Gastrocnemius medialis (tissue), 4 donors: ENCODE results near the gene ZBTB12. TPM values are rescaled to one million over a fixed set of nuclear protein-coding genes. Genes with fewer than 3 reads are reported as not detected.
"Not testable (repeated sequence)": the region's sequence is repeated elsewhere in the genome, so short reads cannot be mapped to it uniquely, and the experiment has no call there.

Experiments
- ATAC-seq, 2 donors: fragments of 150-250 bp; one replicate each; pipeline ENCODE4 v1.9.1; 2016
- DNase-seq, 2 donors: peaks; one replicate each; pipeline ENCODE4 v3.0.0-alpha.2; 2019
- H3K27ac ChIP-seq, 4 donors: fragments of 200-600 bp; sonication (generic); 1 replicate in 1 of 4; 2 replicates in 3 of 4; pipeline ENCODE4 v1.5.1; 2016 to 2018; ENCODE audit warnings: mild to moderate bottlenecking in 2 of 4, moderate library complexity in 1 of 4
- H3K27me3 ChIP-seq, 3 donors: fragments of 200-600 bp; sonication (generic) in 2 of 3; 1 replicate in 1 of 3; 2 replicates in 2 of 3; pipeline versions ENCODE4 v1.5.1 to v1.6.0; 2016 to 2019; ENCODE audit warnings: mild to moderate bottlenecking in 1 of 3, moderate library complexity in 1 of 3
- H3K36me3 ChIP-seq, 2 donors: fragments of 200-600 bp; sonication (generic) in 1 of 2; one replicate each; pipeline ENCODE4 v1.5.1; 2017 to 2018
- H3K4me1 ChIP-seq, 2 donors: fragments of 200-600 bp; sonication (generic) in 1 of 2; one replicate each; pipeline ENCODE4 v1.5.1; 2016 to 2017; ENCODE audit warnings: mild to moderate bottlenecking in 2 of 2
- H3K4me3 ChIP-seq, 4 donors: fragments of 200-600 bp; sonication (generic) in 3 of 4; 1 replicate in 1 of 4; 2 replicates in 3 of 4; pipeline ENCODE4 v1.5.1; 2016 to 2019; ENCODE audit warnings: mild to moderate bottlenecking in 2 of 4
- H3K9me3 ChIP-seq, 3 donors: fragments of 200-600 bp; sonication (generic) in 2 of 3; 1 replicate in 1 of 3; 2 replicates in 2 of 3; pipeline ENCODE4 v1.5.1; 2016 to 2019
- CTCF ChIP-seq, 5 experiments: fragments of 450-650 bp in 3 of 5; fragments of 200-600 bp in 2 of 5; sonication (generic) in 2 of 5; IDR thresholded peaks in 4 of 5; conservative IDR thresholded peaks in 1 of 5; 1 replicate in 4 of 5; 2 replicates in 1 of 5; pipeline ENCODE4 v1.5.1; 2016 to 2019; ENCODE audit warnings: antibody characterized with exemption in 5 of 5, mild to moderate bottlenecking in 3 of 5, moderate library complexity in 3 of 5
- POLR2A ChIP-seq, 2 donors: fragments of 450-650 bp; IDR thresholded peaks; one replicate each; pipeline ENCODE4 v1.6.1; 2017; ENCODE audit warnings: antibody characterized with exemption in 2 of 2, mild to moderate bottlenecking in 2 of 2, moderate library complexity in 2 of 2
- in situ Hi-C, 4 donors: fragments of 200-750 bp; cut with MboI; loops; one replicate each; pipeline versions ENCODE4 v1.15.0 to v1.8.0; 2017; ENCODE audit warnings: low sequenced_read_pairs in 4 of 4
- intact Hi-C: fragments of 100-400 bp; cut with DNase I; formaldehyde crosslinking; loops from one replicate; pipeline ENCODE4 v1.15.1; 2023; ENCODE audit warnings: low total_unique reads
- total RNA-seq, 4 donors: library from RNA; depleted of rRNA; stranded (reverse); fragments of >200 nt; gene quantifications; one replicate each; pipeline versions ENCODE4 v1.1.0 to v1.2.3, GENCODE V29; 2016

The ZBTB12 gene
- total RNA-seq, 4 donors from 2014 or later = 0.26 TPM; not detected in 3

GRCh38 chr6:31908791-31909190, 6.9 kb upstream of the ZBTB12 start:
- no peak for ATAC-seq
- no peaks in the 10 kb centered on the region for H3K9me3 ChIP-seq
- H3K27ac ChIP-seq = no peak overlapping the region
- TF ChIP-seq POLR2A (IDR thresholded peaks at IDR 0.05) (no peak), CTCF (IDR thresholded peaks at IDR 0.05 in 4 of 5, conservative IDR thresholded peaks at IDR 0.05 in 1 of 5) (no peak)
- H3K36me3 ChIP-seq = no peaks in the 10 kb centered on the region
- no peaks in the 10 kb centered on the region for H3K27me3 ChIP-seq
- no peaks in the 10 kb centered on the region for H3K4me1 ChIP-seq
- DNase-seq = no peak
- intact Hi-C loops = no loop called here
- in situ Hi-C loops = loop anchor here in 2 of 4 donors (10.0 kb wide), 1 partner anchor 46 kb away; the partner anchor contains the start of genes NELFE (in 2 of the 2) and SKIC2 (in 2 of the 2)
- no peak overlapping the region for H3K4me3 ChIP-seq

- H3K27me3 ChIP-seq, H3K27ac ChIP-seq, DNase-seq, H3K4me3 ChIP-seq, H3K9me3 ChIP-seq, intact Hi-C loops, ATAC-seq, H3K4me1 ChIP-seq, H3K36me3 ChIP-seq: not testable (repeated sequence)
- in situ Hi-C loops = loop anchor here in 2 of 4 donors (10.0 kb wide), 1 partner anchor 47 kb away; the partner anchor contains the start of genes NELFE (in 2 of the 2) and SKIC2 (in 2 of the 2)
Observed at GRCh38 chr6:31908255-31908654, 6.4 kb upstream of the ZBTB12 start.

- H3K4me3 ChIP-seq = no peak overlapping the region
- TF ChIP-seq POLR2A (IDR thresholded peaks at IDR 0.05) = no peak
- no peak for TF ChIP-seq CTCF (IDR thresholded peaks at IDR 0.05 in 4 of 5, conservative IDR thresholded peaks at IDR 0.05 in 1 of 5)
- no peak overlapping the region for H3K27ac ChIP-seq
- ATAC-seq (no peak), DNase-seq (no peak)
- H3K4me1 ChIP-seq = peaks cover 7% of the 10 kb centered on the region in 2 donors
- no peaks in the 10 kb centered on the region for H3K9me3 ChIP-seq
- H3K27me3 ChIP-seq = no peaks in the 10 kb centered on the region
- intact Hi-C loops (no loop called here), in situ Hi-C loops (loop anchor here in 2 of 4 donors (10.0 kb wide), 1 partner anchor 48 kb away; the partner anchor contains the start of genes NELFE (in 2 of the 2) and SKIC2 (in 2 of the 2))
- no peaks in the 10 kb centered on the region for H3K36me3 ChIP-seq
Observed at GRCh38 chr6:31907158-31907813, 5.4 kb upstream of the ZBTB12 start.

GRCh38 chr6:31906727-31907126, 4.8 kb upstream of the ZBTB12 start:
- H3K27me3 ChIP-seq, ATAC-seq, DNase-seq, H3K36me3 ChIP-seq, H3K4me1 ChIP-seq, intact Hi-C loops, H3K4me3 ChIP-seq, H3K27ac ChIP-seq, H3K9me3 ChIP-seq: not testable (repeated sequence)
- in situ Hi-C loops = loop anchor here in 2 of 4 donors (10.0 kb wide), 1 partner anchor 48 kb away; the partner anchor contains the start of genes NELFE (in 2 of the 2) and SKIC2 (in 2 of the 2)

GRCh38 chr6:31906122-31906521, 4.2 kb upstream of the ZBTB12 start:
- in situ Hi-C loops (loop anchor here in 2 of 4 donors (10.0 kb wide), 1 partner anchor 49 kb away; the partner anchor contains the start of genes NELFE (in 2 of the 2) and SKIC2 (in 2 of the 2)), intact Hi-C loops (no loop called here)
- H3K4me3 ChIP-seq = no peak overlapping the region
- peaks cover 7% of the 10 kb centered on the region in 2 donors for H3K4me1 ChIP-seq
- H3K27me3 ChIP-seq = no peaks in the 10 kb centered on the region
- ATAC-seq (no peak), DNase-seq (no peak)
- H3K36me3 ChIP-seq = no peaks in the 10 kb centered on the region
- no peaks in the 10 kb centered on the region for H3K9me3 ChIP-seq
- TF ChIP-seq CTCF (IDR thresholded peaks at IDR 0.05 in 4 of 5, conservative IDR thresholded peaks at IDR 0.05 in 1 of 5) (no peak), POLR2A (IDR thresholded peaks at IDR 0.05) (no peak)
- no peak overlapping the region for H3K27ac ChIP-seq
